IMR-90 (cell line): ENCODE results near the gene ITGAL. TPM values are rescaled to one million over a fixed set of nuclear protein-coding genes. Genes with fewer than 3 reads are reported as not detected.
A peak's percentile ranks its signal among the peaks of the same experiment; 100 is the strongest.

Source experiments
- ATAC-seq: fragments of 200-7000 bp; cut with Tn5 transposase; 2 replicates; pipeline ENCODE4 v1.9.1; 2020; ENCODE audit warnings: low read depth, mild to moderate bottlenecking, moderate library complexity
- BruUV-seq: library from RNA; stranded (reverse); fragments of 400-500 nt; replicated peaks from 2 replicates; lab custom pipeline; 2021; lab: Mats Ljungman, UMichigan
- CTCF ChIA-PET: fragments of 300-600 bp; formaldehyde crosslinking; extraction: SDS; loops from one replicate; lab custom pipeline; 2021; ENCODE audit warnings: antibody characterized with exemption; lab: Yijun Ruan, JAX
- POLR2A ChIA-PET: fragments of 300-600 bp; sonication (Branson Sonifier 250); formaldehyde crosslinking; loops from one replicate; lab custom pipeline; 2022; ENCODE audit warnings: antibody characterized with exemption; ENCODE audit not compliant: unreplicated experiment; lab: Charles Lee
- DNase-seq: peaks from one replicate; pipeline ENCODE4 v3.0.0; 2013
- H2AFZ ChIP-seq: replicated peaks from 2 replicates; pipeline ENCODE3; 2013; ENCODE audit warnings: low read length, mild to moderate bottlenecking; ENCODE audit not compliant: poor library complexity
- H2AK5ac ChIP-seq: 2 replicates; pipeline ENCODE4 v1.6.1; 2013; ENCODE audit warnings: low read depth, low read length, inconsistent platforms
- H2AK9ac ChIP-seq: replicated peaks from 2 replicates; pipeline ENCODE3; 2013; ENCODE audit warnings: mild to moderate bottlenecking, low read depth, low read length, moderate library complexity; ENCODE audit not compliant: poor library complexity
- H2BK120ac ChIP-seq: 2 replicates; pipeline ENCODE4 v1.6.1; 2013; ENCODE audit warnings: low read depth, low read length, inconsistent platforms
- H2BK15ac ChIP-seq: 3 replicates; pipeline ENCODE4 v1.6.1; 2013; ENCODE audit warnings: low read depth, low read length, inconsistent platforms
- H2BK20ac ChIP-seq: 2 replicates; pipeline ENCODE4 v1.6.1; 2013; ENCODE audit warnings: low read depth, mild to moderate bottlenecking, inconsistent platforms, low read length, moderate library complexity
- H2BK5ac ChIP-seq: 2 replicates; pipeline ENCODE4 v1.6.1; 2013; ENCODE audit warnings: mild to moderate bottlenecking, low read depth, low read length, inconsistent platforms; ENCODE audit not compliant: poor library complexity, severe bottlenecking
- H3K14ac ChIP-seq: replicated peaks from 2 replicates; pipeline ENCODE4 v1.6.1; 2013; ENCODE audit warnings: low read depth, low read length, inconsistent platforms
- H3K18ac ChIP-seq: 2 replicates; pipeline ENCODE4 v1.6.1; 2013; ENCODE audit warnings: low read depth, low read length, control low read depth
- H3K23ac ChIP-seq: 2 replicates; pipeline ENCODE4 v1.6.1; 2013; ENCODE audit warnings: low read depth, low read length, inconsistent platforms
- H3K27ac ChIP-seq: 2 replicates; pipeline ENCODE4 v1.5.1; 2013; ENCODE audit warnings: mild to moderate bottlenecking, control low read depth, low read length; ENCODE audit not compliant: insufficient read depth
- H3K27me3 ChIP-seq: 2 replicates; pipeline ENCODE4 v1.6.1; 2013; ENCODE audit warnings: low read length; ENCODE audit not compliant: control insufficient read depth, insufficient read depth
- H3K36me3 ChIP-seq: 2 replicates; pipeline ENCODE4 v1.6.1; 2013; ENCODE audit warnings: low read length, mixed read lengths; ENCODE audit not compliant: control insufficient read depth, insufficient read depth
- H3K4ac ChIP-seq: 2 replicates; pipeline ENCODE4 v1.6.1; 2013; ENCODE audit warnings: low read depth, low read length, inconsistent platforms
- H3K4me1 ChIP-seq: 2 replicates; pipeline ENCODE4 v1.6.1; 2013; ENCODE audit warnings: low read length, mixed read lengths; ENCODE audit not compliant: control insufficient read depth, insufficient read depth
- H3K4me2 ChIP-seq: 2 replicates; pipeline ENCODE4 v1.6.1; 2013; ENCODE audit warnings: low read depth, mild to moderate bottlenecking, control low read depth, low read length, moderate library complexity
- H3K4me3 ChIP-seq: 2 replicates; pipeline ENCODE4 v1.5.1; 2013; ENCODE audit warnings: low read depth, mild to moderate bottlenecking, control low read depth, low read length, moderate library complexity; ENCODE audit not compliant: insufficient read depth
- H3K56ac ChIP-seq: 2 replicates; pipeline ENCODE4 v1.6.1; 2013; ENCODE audit warnings: low read length, inconsistent platforms; ENCODE audit not compliant: insufficient read depth; ENCODE audit errors: extremely low read depth
- H3K79me1 ChIP-seq, 2 experiments: 2 replicates each; pipeline ENCODE4 v1.6.1; 2013; ENCODE audit warnings: low read length in 2 of 2, inconsistent platforms in 1 of 2, low read depth in 1 of 2
- H3K9ac ChIP-seq: 2 replicates; pipeline ENCODE4 v1.6.1; 2013; ENCODE audit warnings: low read depth, low read length, control low read depth
- H3K9me1 ChIP-seq: 2 replicates; pipeline ENCODE4 v1.6.1; 2013; ENCODE audit warnings: low read length, inconsistent platforms; ENCODE audit not compliant: insufficient read depth
- H3K9me3 ChIP-seq: 2 replicates; pipeline ENCODE4 v1.6.1; 2013; ENCODE audit warnings: low read length; ENCODE audit not compliant: control insufficient read depth, insufficient read depth
- H4K20me1 ChIP-seq: 2 replicates; pipeline ENCODE4 v1.6.1; 2013; ENCODE audit warnings: low read length, inconsistent platforms; ENCODE audit not compliant: insufficient read depth
- H4K5ac ChIP-seq: 2 replicates; pipeline ENCODE4 v1.6.1; 2013; ENCODE audit warnings: mild to moderate bottlenecking, low read depth, low read length, control low read depth
- H4K8ac ChIP-seq, 2 experiments: 2 replicates each; pipeline ENCODE4 v1.6.1; 2013; ENCODE audit warnings: low read depth in 2 of 2, low read length in 2 of 2, control low read depth in 1 of 2, inconsistent platforms in 1 of 2
- H4K91ac ChIP-seq: 2 replicates; pipeline ENCODE4 v1.6.1; 2013; ENCODE audit warnings: low read depth, low read length, inconsistent platforms; ENCODE audit not compliant: insufficient read depth
- BHLHE40 ChIP-seq: fragments of 150-350 bp; IDR thresholded peaks from 2 replicates; pipeline ENCODE4 v1.6.1; 2016; ENCODE audit warnings: mild to moderate bottlenecking, low read depth, low read length
- CEBPB ChIP-seq: IDR thresholded peaks from 2 replicates; pipeline ENCODE4 v1.6.1; 2012; ENCODE audit warnings: low read depth, low read length, improper control_type of control experiment
- SMC3 ChIP-seq: fragments of 150-350 bp; IDR thresholded peaks from 2 replicates; pipeline ENCODE4 v1.6.1; 2016; ENCODE audit warnings: low read depth, mild to moderate bottlenecking, antibody characterized with exemption, low read length, moderate library complexity
- USF2 ChIP-seq: fragments of 150-350 bp; IDR thresholded peaks from 2 replicates; pipeline ENCODE4 v1.6.1; 2017; ENCODE audit warnings: mild to moderate bottlenecking, antibody characterized with exemption, low read length, low read depth
- WGBS, 2 experiments: methylation state at CpG; one replicate each; pipeline versions ENCODE4 v1.1.5 to v1.1.7; 2013; ENCODE audit warnings: missing lambda C conversion rate in 2 of 2; ENCODE audit not compliant: insufficient read length in 1 of 2; ENCODE audit errors: extremely low coverage in 2 of 2; 5-methylcytosine and 5-hydroxymethylcytosine counted together
- dilution Hi-C: fragments of 300-500 bp; cut with HindIII; formaldehyde crosslinking; loops from one replicate; pipeline ENCODE4 v1.14.3; 2018; ENCODE audit warnings: low sequenced_read_pairs; ENCODE audit not compliant: unreplicated experiment
- in situ Hi-C: fragments of 300-500 bp; cut with MboI; formaldehyde crosslinking; loops from 3 replicates; pipeline ENCODE4 v1.14.3; 2019; ENCODE audit warnings: low sequenced_read_pairs, inconsistent platforms, mixed read lengths
- intact Hi-C: fragments of 100-400 bp; cut with micrococcal nuclease; formaldehyde crosslinking; loops from 2 replicates; pipeline ENCODE4 v1.10.0; 2022
- polyA plus RNA-seq, 3 experiments: library from polyadenylated mRNA; depleted of rRNA; stranded (reverse); fragments of >200 nt; gene quantifications; 2 replicates each; pipeline ENCODE4 v1.2.3, GENCODE V29; 2012; ENCODE audit warnings: low replicate concordance in 1 of 3
- total RNA-seq: library from RNA; depleted of rRNA; stranded (reverse); fragments of >200 nt; gene quantifications from 2 replicates; pipeline ENCODE4 v1.2.3, GENCODE V29; 2012

Gene ITGAL
- total and polyA plus RNA-seq, 2 of the 4 experiments (the other 2 are of a cell fraction), result not detected

GRCh38 chr16:30526137-30526822 is 53.7 kb downstream of the ITGAL start, which contains the start of gene ZNF768:
Gene ZNF768, minus strand, starts transcription at chr16:30526566. Its CDS starts 153 bp downstream, at chr16:30526413.
- H3K4ac ChIP-seq, result peak within 1 kb of the TSS; percentile 84
- H3K9ac ChIP-seq, result peak within 1 kb of the TSS; percentile 89
- DNase-seq (no peak), ATAC-seq (peak; percentile 56)
- H3K27me3 ChIP-seq, result no peaks in the 10 kb centered on the region
- peak within 1 kb of the TSS; percentile 74 to 97 for H4K8ac ChIP-seq
- 1% methylated on average over 19 of the region's 73 CpGs; no CpG with 5 or more reads in 1 of the 2 experiments for WGBS, 2 experiments
- peak within 1 kb of the TSS; percentile 86 for H4K5ac ChIP-seq
- peak within 1 kb of the TSS; percentile 72; the same call in 1 of the 2 replicates for H3K18ac ChIP-seq
- peak within 1 kb of the TSS; percentile 98 for H2AK5ac ChIP-seq
- intact Hi-C loops, result loop anchor here (2.0 kb wide), 3 partner anchors 77 to 133 kb away; partner anchors contain the start of genes FBRS and PRR14
- H3K4me1 ChIP-seq, result peaks cover 5% of the 10 kb centered on the region
- H3K79me1 ChIP-seq, result peaks cover 5 to 6% of the 10 kb centered on the region in 2 experiments; a peak in 3 of 4 replicates
- H3K4me3 ChIP-seq, result peak within 1 kb of the TSS; percentile 85
- no peaks in the 10 kb centered on the region for H3K9me3 ChIP-seq
- H2BK20ac ChIP-seq, result no peak within 1 kb of the TSS
- H3K56ac ChIP-seq, result peak within 1 kb of the TSS; percentile 73
- peak within 1 kb of the TSS; percentile 97 for H3K27ac ChIP-seq
- no peak for TF ChIP-seq USF2
- TF ChIP-seq CEBPB, result no peak
- no peak for TF ChIP-seq SMC3
- TF ChIP-seq BHLHE40, result peak; percentile 34; the same call in 1 of the 2 replicates
- peak within 1 kb of the TSS; percentile 79 for H3K14ac ChIP-seq
- no peaks in the 10 kb centered on the region; the same call in 1 of the 2 replicates for H4K20me1 ChIP-seq
- H3K23ac ChIP-seq, result peak within 1 kb of the TSS; percentile 84
- H2BK15ac ChIP-seq, result no peak within 1 kb of the TSS
- BruUV-seq, result no TSS peak
- peak within 1 kb of the TSS; percentile 100 for H2AFZ ChIP-seq
- peaks cover 5% of the 10 kb centered on the region for H3K9me1 ChIP-seq
- H2BK120ac ChIP-seq, result peak within 1 kb of the TSS; percentile 77; the same call in 1 of the 2 replicates
- ChIA-PET CTCF (no interaction called here), POLR2A (interaction anchor here (0.6 kb wide), 1 partner anchor 23 kb away, joined by 3 read pairs; no protein-coding TSS in a partner anchor)
- dilution Hi-C loops, result no loop called here
- H2AK9ac ChIP-seq, result peak within 1 kb of the TSS; percentile 97
- peak within 1 kb of the TSS; percentile 81 for H4K91ac ChIP-seq
- in situ Hi-C loops, result no loop called here
- H3K36me3 ChIP-seq, result peaks cover 13% of the 10 kb centered on the region; the same call in 1 of the 2 replicates
- peak within 1 kb of the TSS; percentile 76 for H3K4me2 ChIP-seq
- peak within 1 kb of the TSS; percentile 95 for H2BK5ac ChIP-seq
